ENCODE data around the gene SERINC2. TPM values are rescaled to one million over a fixed set of nuclear protein-coding genes. Genes with fewer than 3 reads are reported as not detected.

SERINC2 gene
- total RNA-seq, 2 experiments from 2014 or later, result 0.10 TPM; not detected in 1

GRCh38 chr1:31390071-31390470 is 22.9 kb upstream of the SERINC2 start:
- CTCF ChIA-PET, result interaction anchor here (1.0 to 1.8 kb wide), 2 partner anchors 31 to 159 kb away, joined by 3 to 6 read pairs; no protein-coding TSS in a partner anchor
- no peaks in the 10 kb centered on the region for H3K9me3 Mint-ChIP-seq
- H3K36me3 Mint-ChIP-seq (ENCODE audit: low read depth), result no peaks in the 10 kb centered on the region
- H3K4me3 Mint-ChIP-seq, result no peak overlapping the region
- DNase-seq, result no peak
- peaks cover 6% of the 10 kb centered on the region for H3K4me1 Mint-ChIP-seq (ENCODE audit: low read depth)
- no peak overlapping the region for H3K27ac Mint-ChIP-seq
- no peaks in the 10 kb centered on the region for H3K27me3 Mint-ChIP-seq (ENCODE audit: low read depth)
- intact Hi-C loops (cut with micrococcal nuclease), result no loop called here

GRCh38 chr1:31393463-31393862 is 19.6 kb upstream of the SERINC2 start:
- DNase-seq, result no peak
- Mint-ChIP-seq H3K36me3 (ENCODE audit: low read depth) (no peaks in the 10 kb centered on the region), H3K4me1 (ENCODE audit: low read depth) (peaks cover 6% of the 10 kb centered on the region), H3K4me3 (no peak overlapping the region), H3K9me3 (no peaks in the 10 kb centered on the region), H3K27ac (no peak overlapping the region), H3K27me3 (ENCODE audit: low read depth) (no peaks in the 10 kb centered on the region)
- CTCF ChIA-PET, result interaction anchor here (0.8 to 5.9 kb wide), 5 partner anchors 9 to 225 kb away, joined by 3 to 80 read pairs (median 12); partner anchors contain the start of gene FABP3
- intact Hi-C loops (cut with micrococcal nuclease), result no loop called here

GRCh38 chr1:31394584-31395193 is 18.3 kb upstream of the SERINC2 start:
- intact Hi-C loops (cut with micrococcal nuclease), result loop anchor here (1.0 to 2.0 kb wide), 3 partner anchors 28 to 394 kb away; no protein-coding TSS in a partner anchor

GRCh38 chr1:31396633-31397351 is 16.2 kb upstream of the SERINC2 start:
- Mint-ChIP-seq H3K4me3 (no peak overlapping the region), H3K27ac (no peak overlapping the region), H3K9me3 (no peaks in the 10 kb centered on the region), H3K36me3 (ENCODE audit: low read depth) (no peaks in the 10 kb centered on the region), H3K4me1 (ENCODE audit: low read depth) (peaks cover 6% of the 10 kb centered on the region), H3K27me3 (ENCODE audit: low read depth) (no peaks in the 10 kb centered on the region)
- CTCF ChIA-PET, result interaction anchor here (0.7 to 5.9 kb wide), 6 partner anchors 14 to 152 kb away, joined by 3 to 80 read pairs (median 4); no protein-coding TSS in a partner anchor
- DNase-seq, result peak; percentile 12
- intact Hi-C loops (cut with micrococcal nuclease), result no loop called here

More at GRCh38 chr1:31394584-31395193, 18.3 kb upstream of the SERINC2 start:
- Mint-ChIP-seq H3K4me3 (peak overlapping the region; percentile 72), H3K27me3 (ENCODE audit: low read depth) (no peaks in the 10 kb centered on the region), H3K27ac (no peak overlapping the region), H3K4me1 (ENCODE audit: low read depth) (peaks cover 6% of the 10 kb centered on the region), H3K9me3 (no peaks in the 10 kb centered on the region), H3K36me3 (ENCODE audit: low read depth) (no peaks in the 10 kb centered on the region)
- CTCF ChIA-PET, result interaction anchor here (0.6 to 5.9 kb wide), 21 partner anchors 11 to 394 kb away, joined by 3 to 80 read pairs (median 4); partner anchors contain the start of gene FABP3
- DNase-seq, result peak; percentile 90

GRCh38 chr1:31397360-31398095 is 15.5 kb upstream of the SERINC2 start:
- no peaks in the 10 kb centered on the region for H3K27me3 Mint-ChIP-seq (ENCODE audit: low read depth)
- H3K4me1 Mint-ChIP-seq (ENCODE audit: low read depth), result peaks cover 6% of the 10 kb centered on the region
- CTCF ChIA-PET, result interaction anchor here (0.9 to 5.9 kb wide), 5 partner anchors 15 to 152 kb away, joined by 3 to 80 read pairs (median 4); no protein-coding TSS in a partner anchor
- no peaks in the 10 kb centered on the region for H3K9me3 Mint-ChIP-seq
- H3K4me3 Mint-ChIP-seq, result no peak overlapping the region
- no peaks in the 10 kb centered on the region for H3K36me3 Mint-ChIP-seq (ENCODE audit: low read depth)
- intact Hi-C loops (cut with micrococcal nuclease), result no loop called here
- no peak overlapping the region for H3K27ac Mint-ChIP-seq
- DNase-seq, result no peak

- no peak overlapping the region for H3K27ac Mint-ChIP-seq
- DNase-seq, result no peak
- no peaks in the 10 kb centered on the region for H3K27me3 Mint-ChIP-seq (ENCODE audit: low read depth)
- intact Hi-C loops (cut with micrococcal nuclease), result no loop called here
- no peak overlapping the region for H3K4me3 Mint-ChIP-seq
- H3K36me3 Mint-ChIP-seq (ENCODE audit: low read depth), result no peaks in the 10 kb centered on the region
- CTCF ChIA-PET, result interaction anchor here (4.3 to 5.9 kb wide), 2 partner anchors 24 to 151 kb away, joined by 24 to 80 read pairs; no protein-coding TSS in a partner anchor
- peaks cover 6% of the 10 kb centered on the region for H3K4me1 Mint-ChIP-seq (ENCODE audit: low read depth)
- H3K9me3 Mint-ChIP-seq, result no peaks in the 10 kb centered on the region
Measured at GRCh38 chr1:31398246-31398645, 14.8 kb upstream of the SERINC2 start.

- intact Hi-C loops (cut with micrococcal nuclease), result no loop called here
- CTCF ChIA-PET, result interaction anchor here (0.6 kb wide), 1 partner anchor 23 kb away, joined by 3 read pairs; no protein-coding TSS in a partner anchor
Measured at GRCh38 chr1:31399976-31400375, 13.0 kb upstream of the SERINC2 start.

GRCh38 chr1:31400393-31400792 is 12.6 kb upstream of the SERINC2 start:
- no peak overlapping the region for H3K4me3 Mint-ChIP-seq
- no peaks in the 10 kb centered on the region for H3K36me3 Mint-ChIP-seq (ENCODE audit: low read depth)
- no peaks in the 10 kb centered on the region for H3K27me3 Mint-ChIP-seq (ENCODE audit: low read depth)
- intact Hi-C loops (cut with micrococcal nuclease), result no loop called here
- H3K4me1 Mint-ChIP-seq (ENCODE audit: low read depth), result no peaks in the 10 kb centered on the region
- H3K9me3 Mint-ChIP-seq, result no peaks in the 10 kb centered on the region
- no peak overlapping the region for H3K27ac Mint-ChIP-seq
- no peak for DNase-seq
- CTCF ChIA-PET, result no interaction called here

More at GRCh38 chr1:31399976-31400375, 13.0 kb upstream of the SERINC2 start:
- no peak overlapping the region for H3K4me3 Mint-ChIP-seq
- H3K27me3 Mint-ChIP-seq (ENCODE audit: low read depth), result no peaks in the 10 kb centered on the region
- DNase-seq, result no peak
- H3K9me3 Mint-ChIP-seq, result no peaks in the 10 kb centered on the region
- no peaks in the 10 kb centered on the region for H3K36me3 Mint-ChIP-seq (ENCODE audit: low read depth)
- H3K4me1 Mint-ChIP-seq (ENCODE audit: low read depth), result no peaks in the 10 kb centered on the region
- no peak overlapping the region for H3K27ac Mint-ChIP-seq

- Mint-ChIP-seq H3K4me1 (ENCODE audit: low read depth) (no peaks in the 10 kb centered on the region), H3K27ac (no peak overlapping the region), H3K36me3 (ENCODE audit: low read depth) (no peaks in the 10 kb centered on the region), H3K27me3 (ENCODE audit: low read depth) (no peaks in the 10 kb centered on the region), H3K4me3 (no peak overlapping the region), H3K9me3 (no peaks in the 10 kb centered on the region)
- intact Hi-C loops (cut with micrococcal nuclease), result no loop called here
- no peak for DNase-seq
- CTCF ChIA-PET, result interaction anchor here (0.6 to 0.7 kb wide), 2 partner anchors 189 to 209 kb away, joined by 3 read pairs; no protein-coding TSS in a partner anchor
Measured at GRCh38 chr1:31401241-31401640, 11.8 kb upstream of the SERINC2 start.

- Mint-ChIP-seq H3K4me1 (ENCODE audit: low read depth) (no peaks in the 10 kb centered on the region), H3K9me3 (no peaks in the 10 kb centered on the region), H3K27ac (no peak overlapping the region), H3K36me3 (ENCODE audit: low read depth) (no peaks in the 10 kb centered on the region), H3K27me3 (ENCODE audit: low read depth) (peaks cover 4% of the 10 kb centered on the region), H3K4me3 (no peak overlapping the region)
- DNase-seq, result no peak
- CTCF ChIA-PET, result interaction anchor here (0.8 to 1.7 kb wide), 2 partner anchors 11 to 16 kb away, joined by 4 to 6 read pairs; no protein-coding TSS in a partner anchor
- intact Hi-C loops (cut with micrococcal nuclease), result no loop called here
Measured at GRCh38 chr1:31405578-31406245, 7.3 kb upstream of the SERINC2 start.

- no peaks in the 10 kb centered on the region for H3K9me3 Mint-ChIP-seq
- CTCF ChIA-PET, result interaction anchor here (1.7 kb wide), 1 partner anchor 12 kb away, joined by 6 read pairs; no protein-coding TSS in a partner anchor
- H3K4me3 Mint-ChIP-seq, result no peak overlapping the region
- H3K27ac Mint-ChIP-seq, result no peak overlapping the region
- no peaks in the 10 kb centered on the region for H3K36me3 Mint-ChIP-seq (ENCODE audit: low read depth)
- DNase-seq, result no peak
- H3K4me1 Mint-ChIP-seq (ENCODE audit: low read depth), result no peaks in the 10 kb centered on the region
- H3K27me3 Mint-ChIP-seq (ENCODE audit: low read depth), result peaks cover 16% of the 10 kb centered on the region
- intact Hi-C loops (cut with micrococcal nuclease), result no loop called here
Measured at GRCh38 chr1:31407029-31407626, 5.9 kb upstream of the SERINC2 start.

Measured in activated naive CD4-positive, alpha-beta T cell treated with anti-CD3 and anti-CD28 coated beads for 36 hours (primary cell).